Activated T-helper 1 cell treated with Interleukin-2 at 50 U/mL for 16 hours (primary cell): ENCODE results near the gene RAD23B.

Experiments
- DNase-seq: peaks from one replicate; pipeline ENCODE4 v3.0.0-alpha.2; 2020; ENCODE audit warnings: low read depth

Gene RAD23B

GRCh38 chr9:107268560-107268959 lies 14.5 kb upstream of the RAD23B start:
- no peak for DNase-seq

GRCh38 chr9:107269254-107269653 lies 13.8 kb upstream of the RAD23B start:
- DNase-seq, result no peak

GRCh38 chr9:107269681-107270080 lies 13.4 kb upstream of the RAD23B start:
- no peak for DNase-seq

GRCh38 chr9:107270082-107270481 lies 13.0 kb upstream of the RAD23B start:
- DNase-seq, result no peak

GRCh38 chr9:107270580-107270979 lies 12.5 kb upstream of the RAD23B start:
- DNase-seq, result no peak

- no peak for DNase-seq
Measured at GRCh38 chr9:107273634-107274033, 9.4 kb upstream of the RAD23B start.

- no peak for DNase-seq
Measured at GRCh38 chr9:107274096-107274495, 9.0 kb upstream of the RAD23B start.

GRCh38 chr9:107274953-107275422 lies 8.1 kb upstream of the RAD23B start:
- DNase-seq, result no peak

- no peak for DNase-seq
Measured at GRCh38 chr9:107275530-107275929, 7.5 kb upstream of the RAD23B start.

GRCh38 chr9:107276966-107277710 lies 5.9 kb upstream of the RAD23B start:
- no peak for DNase-seq

GRCh38 chr9:107277801-107278200 lies 5.3 kb upstream of the RAD23B start:
- no peak for DNase-seq

GRCh38 chr9:107279086-107279485 lies 4.0 kb upstream of the RAD23B start:
- DNase-seq, result no peak

- DNase-seq, result no peak
Measured at GRCh38 chr9:107280543-107280942, 2.5 kb upstream of the RAD23B start.

GRCh38 chr9:107281184-107281583 lies 1.9 kb upstream of the RAD23B start:
- no peak for DNase-seq

- DNase-seq, result no peak
Measured at GRCh38 chr9:107281922-107282667, 984 bp upstream of the RAD23B start.

GRCh38 chr9:107283623-107284616 lies 841 bp downstream of the RAD23B start:
- peak; percentile 22 for DNase-seq

- no peak for DNase-seq
Measured at GRCh38 chr9:107284636-107285035, 1.6 kb downstream of the RAD23B start.

- DNase-seq, result no peak
Measured at GRCh38 chr9:107285286-107285685, 2.2 kb downstream of the RAD23B start.

GRCh38 chr9:107286057-107286456 lies 3.0 kb downstream of the RAD23B start:
- no peak for DNase-seq

GRCh38 chr9:107288701-107289100 lies 5.6 kb downstream of the RAD23B start:
- DNase-seq, result no peak

GRCh38 chr9:107290619-107291018 lies 7.5 kb downstream of the RAD23B start:
- no peak for DNase-seq
